B cell (primary cell): Measurements from ENCODE around the gene AGTR1. TPM values are rescaled to one million over a fixed set of nuclear protein-coding genes. Genes with fewer than 3 reads are reported as not detected.

Experiments used
- ATAC-seq: fragments of 200-7000 bp; cut with Tn5 transposase; one replicate; pipeline ENCODE4 v1.10.0; 2021; ENCODE audit warnings: low read depth, mild to moderate bottlenecking, moderate number of reproducible peaks, moderate library complexity
- CTCF ChIA-PET: fragments of 350-600 bp; sonication (Branson Sonifier 250); formaldehyde crosslinking; loops from one replicate; lab custom pipeline; 2021; ENCODE audit warnings: antibody characterized with exemption, inconsistent platforms; lab: Charles Lee
- POLR2A ChIA-PET: fragments of 350-600 bp; sonication (Branson Sonifier 250); formaldehyde crosslinking; loops from one replicate; lab custom pipeline; 2021; ENCODE audit warnings: antibody characterized with exemption; lab: Charles Lee
- DNase-seq: peaks from one replicate; pipeline ENCODE4 v3.0.0; 2013
- H2AFZ ChIP-seq: 2 replicates; pipeline ENCODE4 v1.6.1; 2012; ENCODE audit warnings: mild to moderate bottlenecking, low read depth, low read length; ENCODE audit not compliant: insufficient read depth, poor library complexity, severe bottlenecking
- H3K27ac ChIP-seq, 2 donors: 1 replicate in 1 of 2; 2 replicates in 1 of 2; pipeline ENCODE4 v1.5.1; 2012 to 2013; ENCODE audit warnings: low read length in 2 of 2, mild to moderate bottlenecking in 2 of 2, moderate library complexity in 1 of 2
- H3K27me3 ChIP-seq, 4 experiments: fragments of 200-600 bp in 1 of 4; sonication (generic) in 1 of 4; replicated peaks in 1 of 4; 1 replicate in 2 of 4; 2 replicates in 2 of 4; pipeline versions ENCODE4 v1.6.1 to v1.7.0; 2013 to 2016; ENCODE audit warnings: low read length in 3 of 4, mild to moderate bottlenecking in 2 of 4, mixed read lengths in 1 of 4, moderate library complexity in 1 of 4; ENCODE audit not compliant: insufficient read depth in 4 of 4, control insufficient read depth in 3 of 4; ENCODE audit errors: control extremely low read depth in 1 of 4
- H3K36me3 ChIP-seq, 2 experiments: replicated peaks in 1 of 2; 1 replicate in 1 of 2; 2 replicates in 1 of 2; pipeline versions ENCODE4 v1.6.1 to v1.7.1; 2013; ENCODE audit warnings: low read length in 1 of 2; ENCODE audit not compliant: insufficient read depth in 2 of 2, control insufficient read depth in 1 of 2; ENCODE audit errors: control extremely low read depth in 1 of 2, extremely low read depth in 1 of 2
- H3K4me1 ChIP-seq, 2 donors: fragments of 200-600 bp in 1 of 2; sonication (generic) in 1 of 2; 1 replicate in 1 of 2; 2 replicates in 1 of 2; pipeline versions ENCODE4 v1.5.1 to v1.6.1; 2013 to 2017; ENCODE audit warnings: low read length in 2 of 2; ENCODE audit not compliant: control insufficient read depth in 2 of 2, insufficient read depth in 2 of 2
- H3K4me2 ChIP-seq: replicated peaks from 2 replicates; pipeline ENCODE3; 2012; ENCODE audit warnings: mild to moderate bottlenecking, low read depth, low read length; ENCODE audit not compliant: poor library complexity, severe bottlenecking
- H3K4me3 ChIP-seq, 5 experiments: fragments of 200-600 bp in 1 of 5; sonication (generic) in 1 of 5; 1 replicate in 3 of 5; 2 replicates in 2 of 5; pipeline versions ENCODE4 v1.5.1 to v1.7.0; 2011 to 2016; ENCODE audit warnings: low read length in 4 of 5, mild to moderate bottlenecking in 4 of 5, low read depth in 2 of 5, control low read depth in 1 of 5, moderate library complexity in 1 of 5; ENCODE audit not compliant: insufficient read depth in 1 of 5; ENCODE audit errors: control extremely low read depth in 1 of 5, extremely low read depth in 1 of 5
- H3K79me2 ChIP-seq: fragments of 200-600 bp; sonication (generic); one replicate; pipeline ENCODE4 v1.6.0; 2016; ENCODE audit warnings: low read length; ENCODE audit not compliant: control insufficient read depth, insufficient read depth
- H3K9ac ChIP-seq: fragments of 200-600 bp; sonication (generic); 2 replicates; pipeline ENCODE4 v1.6.1; 2017; ENCODE audit warnings: mild to moderate bottlenecking, low read length, moderate library complexity
- H3K9me3 ChIP-seq, 3 donors: one replicate each; pipeline versions ENCODE4 v1.6.1 to v1.7.1; 2013; ENCODE audit warnings: low read length in 2 of 3; ENCODE audit not compliant: control insufficient read depth in 2 of 3, insufficient read depth in 1 of 3; ENCODE audit errors: control extremely low read depth in 1 of 3
- H4K20me1 ChIP-seq: 2 replicates; pipeline ENCODE4 v1.6.0; 2012; ENCODE audit warnings: mild to moderate bottlenecking, low read length; ENCODE audit not compliant: insufficient read depth, control insufficient read depth, poor library complexity, severe bottlenecking
- H3K27ac Mint-ChIP-seq: one replicate; pipeline ENCODE4 v1.8.0; 2021; ENCODE audit warnings: mixed read lengths
- H3K27me3 Mint-ChIP-seq: one replicate; pipeline ENCODE4 v1.8.0; 2021; ENCODE audit warnings: mixed read lengths
- H3K4me1 Mint-ChIP-seq: one replicate; pipeline ENCODE4 v1.8.0; 2021; ENCODE audit warnings: mixed read lengths
- H3K4me3 Mint-ChIP-seq: one replicate; pipeline ENCODE4 v1.8.0; 2021; ENCODE audit warnings: mixed read lengths
- H3K9me3 Mint-ChIP-seq: one replicate; pipeline ENCODE4 v1.8.0; 2022; ENCODE audit warnings: mixed read lengths; ENCODE audit not compliant: insufficient read depth
- CTCF ChIP-seq: fragments of 200-600 bp; IDR thresholded peaks from one replicate; pipeline ENCODE4 v1.8.0; 2022; ENCODE audit warnings: antibody characterized with exemption, mild to moderate bottlenecking
- EZH2 ChIP-seq: IDR thresholded peaks from 2 replicates; pipeline ENCODE4 v1.6.1; 2012; ENCODE audit warnings: borderline replicate concordance, low read depth, mild to moderate bottlenecking, moderate library complexity, low read length; ENCODE audit not compliant: insufficient read depth, poor library complexity, severe bottlenecking
- WGBS: methylation state at CpG from one replicate; pipeline ENCODE4 v1.1.5; 2013; ENCODE audit warnings: missing lambda C conversion rate; ENCODE audit not compliant: insufficient coverage; 5-methylcytosine and 5-hydroxymethylcytosine counted together
- intact Hi-C: fragments of 100-400 bp; cut with micrococcal nuclease; formaldehyde crosslinking; loops from one replicate; pipeline ENCODE4 v1.10.0; 2022
- polyA plus RNA-seq: library from polyadenylated mRNA; depleted of rRNA; stranded (reverse); fragments of >200 nt; gene quantifications from 2 replicates; pipeline ENCODE4 v1.2.3, GENCODE V29; 2012
- total RNA-seq, 2 donors: library from RNA; stranded (reverse); fragments of 120-200 nt in 1 of 2; gene quantifications; 1 replicate in 1 of 2; 2 replicates in 1 of 2; pipeline versions ENCODE4 v1.2.3 to v1.2.4, GENCODE V29; 2013 to 2022

Gene AGTR1
- total and polyA plus RNA-seq, 2 donors (not counting 1 experiment from before 2014, with no cell fraction given): not detected

GRCh38 chr3:148772835-148773234, 75.1 kb downstream of the AGTR1 start:
- H3K4me1 ChIP-seq: no peaks in the 10 kb centered on the region
- no peak for ATAC-seq
- H3K4me2 ChIP-seq: no peak overlapping the region
- no peak overlapping the region for H2AFZ ChIP-seq
- peaks cover 3% of the 10 kb centered on the region for H3K9me3 Mint-ChIP-seq
- H4K20me1 ChIP-seq: no peaks in the 10 kb centered on the region
- no peak overlapping the region for H3K4me3 Mint-ChIP-seq
- H3K79me2 ChIP-seq: no peaks in the 10 kb centered on the region
- no peaks in the 10 kb centered on the region for H3K9me3 ChIP-seq
- TF ChIP-seq CTCF: no peak
- TF ChIP-seq EZH2: no peak
- H3K9ac ChIP-seq: no peak overlapping the region
- intact Hi-C loops: no loop called here
- H3K27me3 Mint-ChIP-seq: no peaks in the 10 kb centered on the region
- H3K27ac Mint-ChIP-seq: no peak overlapping the region
- H3K4me3 ChIP-seq: no peak overlapping the region
- H3K4me1 Mint-ChIP-seq: no peaks in the 10 kb centered on the region
- CTCF ChIA-PET: no interaction called here
- no peaks in the 10 kb centered on the region for H3K36me3 ChIP-seq
- H3K27me3 ChIP-seq: no peaks in the 10 kb centered on the region
- no peak overlapping the region for H3K27ac ChIP-seq
- POLR2A ChIA-PET: no interaction called here
- DNase-seq: no peak

- TF ChIP-seq CTCF (no peak), EZH2 (no peak)
- Histone ChIP-seq H4K20me1 (no peaks in the 10 kb centered on the region), H3K27ac (no peak overlapping the region), H3K79me2 (no peaks in the 10 kb centered on the region), H2AFZ (no peak overlapping the region), H3K4me2 (no peak overlapping the region), H3K36me3 (no peaks in the 10 kb centered on the region), H3K4me3 (no peak overlapping the region), H3K4me1 (no peaks in the 10 kb centered on the region), H3K9me3 (no peaks in the 10 kb centered on the region), H3K9ac (no peak overlapping the region), H3K27me3 (no peaks in the 10 kb centered on the region)
- no peak overlapping the region for H3K4me3 Mint-ChIP-seq
- peaks cover 3% of the 10 kb centered on the region for H3K9me3 Mint-ChIP-seq
- DNase-seq (no peak), ATAC-seq (no peak)
- intact Hi-C loops: no loop called here
- 50% methylated on average over 1 of the region's 2 CpGs for WGBS
- H3K4me1 Mint-ChIP-seq: no peaks in the 10 kb centered on the region
- no peaks in the 10 kb centered on the region for H3K27me3 Mint-ChIP-seq
- POLR2A ChIA-PET: no interaction called here
- CTCF ChIA-PET: no interaction called here
- H3K27ac Mint-ChIP-seq: no peak overlapping the region
Measured at GRCh38 chr3:148773805-148774204, 76.1 kb downstream of the AGTR1 start.
